ENCODE results near the gene BPIFA3.

DNA sequence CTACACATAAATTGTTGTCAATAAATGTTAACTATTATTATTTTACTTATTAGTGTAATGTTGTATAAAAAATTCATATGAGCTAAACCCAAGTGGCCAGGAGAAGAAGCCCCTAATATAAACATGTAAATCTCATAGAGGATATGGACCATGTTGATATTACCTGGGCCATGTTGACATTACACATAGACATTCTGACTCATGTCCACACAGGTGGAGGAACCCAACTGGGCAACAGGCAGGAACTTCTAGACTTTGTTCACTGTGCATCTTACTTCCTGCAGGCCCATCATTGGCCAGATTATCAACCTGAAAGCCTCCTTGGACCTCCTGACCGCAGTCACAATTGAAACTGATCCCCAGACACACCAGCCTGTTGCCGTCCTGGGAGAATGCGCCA lies 42.0 kb upstream of the BPIFA3 start:
- TF ChIP-seq TARDBP (IDR thresholded peaks at IDR 0.05) = no peak
- no peak for TF ChIP-seq FOXA1 (IDR thresholded peaks at IDR 0.05)
- TF ChIP-seq CTBP1 (IDR thresholded peaks at IDR 0.05; ENCODE audit: borderline replicate concordance) = no peak
- no peak for TF ChIP-seq ELF4 (IDR thresholded peaks at IDR 0.05)
- TF ChIP-seq LEF1 (IDR thresholded peaks at IDR 0.05; ENCODE audit: borderline replicate concordance) = no peak
- TF ChIP-seq FOXK2 (IDR thresholded peaks at IDR 0.05) = no peak
- TF ChIP-seq, protein P1, sequence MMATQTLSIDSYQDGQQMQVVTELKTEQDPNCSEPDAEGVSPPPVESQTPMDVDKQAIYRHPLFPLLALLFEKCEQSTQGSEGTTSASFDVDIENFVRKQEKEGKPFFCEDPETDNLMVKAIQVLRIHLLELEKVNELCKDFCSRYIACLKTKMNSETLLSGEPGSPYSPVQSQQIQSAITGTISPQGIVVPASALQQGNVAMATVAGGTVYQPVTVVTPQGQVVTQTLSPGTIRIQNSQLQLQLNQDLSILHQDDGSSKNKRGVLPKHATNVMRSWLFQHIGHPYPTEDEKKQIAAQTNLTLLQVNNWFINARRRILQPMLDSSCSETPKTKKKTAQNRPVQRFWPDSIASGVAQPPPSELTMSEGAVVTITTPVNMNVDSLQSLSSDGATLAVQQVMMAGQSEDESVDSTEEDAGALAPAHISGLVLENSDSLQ (IDR thresholded peaks at IDR 0.05) = no peak
- TF ChIP-seq HDGF (IDR thresholded peaks at IDR 0.05; ENCODE audit: borderline replicate concordance) = no peak
- no peak for TF ChIP-seq BHLHE40 (IDR thresholded peaks at IDR 0.05; ENCODE audit: borderline replicate concordance)
- no peak for TF ChIP-seq NFRKB (IDR thresholded peaks at IDR 0.05)
- TF ChIP-seq ZNF384 (IDR thresholded peaks at IDR 0.05) = no peak

Data from HEK293T (cell line).